Neutrophil (primary cell): ENCODE measurements around the gene RNF113B.

Experiments
- H3K27ac ChIP-seq: fragments of 200-600 bp; sonication (generic); 2 replicates; pipeline ENCODE4 v1.5.1; 2016; ENCODE audit warnings: mild to moderate bottlenecking, moderate library complexity
- H3K27me3 ChIP-seq: fragments of 200-600 bp; sonication (generic); 2 replicates; pipeline ENCODE4 v1.6.0; 2016; ENCODE audit warnings: mild to moderate bottlenecking
- H3K36me3 ChIP-seq: fragments of 200-600 bp; sonication (generic); 2 replicates; pipeline ENCODE4 v1.5.1; 2017
- H3K4me1 ChIP-seq, 2 experiments: fragments of 200-600 bp in 1 of 2; sonication (generic) in 1 of 2; 1 replicate in 1 of 2; 2 replicates in 1 of 2; pipeline versions ENCODE4 v1.5.1 to v1.6.1; 2013 to 2016; ENCODE audit warnings: low read depth in 1 of 2, low read length in 1 of 2, mild to moderate bottlenecking in 1 of 2, moderate library complexity in 1 of 2; ENCODE audit not compliant: control insufficient read depth in 1 of 2, insufficient read depth in 1 of 2
- H3K4me3 ChIP-seq, 2 experiments: fragments of 200-600 bp in 1 of 2; sonication (generic) in 1 of 2; 1 replicate in 1 of 2; 2 replicates in 1 of 2; pipeline ENCODE4 v1.5.1; 2013 to 2016; ENCODE audit warnings: low read depth in 1 of 2, low read length in 1 of 2, mild to moderate bottlenecking in 1 of 2, moderate library complexity in 1 of 2
- H3K9me3 ChIP-seq: fragments of 200-600 bp; sonication (generic); 2 replicates; pipeline ENCODE4 v1.5.1; 2016
- TF ChIP-seq, protein P1 (sequence below): fragments of 200-600 bp; sonication (generic); IDR thresholded peaks from 2 replicates; pipeline ENCODE4 v1.5.1; 2016; ENCODE audit warnings: antibody characterized with exemption

Gene RNF113B

DNA sequence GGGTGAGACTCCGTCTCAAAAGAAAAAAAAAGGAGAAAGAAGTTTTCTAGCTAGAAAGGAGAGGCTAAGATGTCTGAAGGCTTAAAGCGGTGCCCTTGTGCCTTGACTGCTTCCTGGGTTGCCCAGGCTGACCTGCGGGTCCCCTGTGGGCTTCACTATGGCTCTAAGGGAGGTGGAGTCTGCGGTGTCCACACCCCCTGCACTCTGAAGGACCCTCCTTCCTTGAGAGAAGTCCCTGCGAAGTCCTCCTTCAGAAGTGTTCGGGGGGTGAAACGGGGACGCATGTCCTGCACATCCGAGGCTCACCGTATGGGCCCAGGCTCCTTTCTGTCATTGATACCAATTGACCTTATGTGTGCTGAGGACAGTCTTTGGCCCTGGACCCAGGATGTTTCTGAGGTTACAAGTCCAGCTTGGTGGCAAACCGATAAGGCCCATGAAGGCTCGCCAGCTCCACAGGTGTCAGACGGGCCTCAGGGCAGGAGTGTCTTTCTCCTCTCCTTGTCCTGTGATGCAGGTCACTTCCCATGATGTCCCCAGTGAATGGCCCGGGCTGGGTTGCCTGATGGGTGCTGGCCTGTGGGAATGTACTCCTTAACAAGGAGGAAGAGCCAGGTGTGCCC lies 11.6 kb upstream of the RNF113B start:
- Histone ChIP-seq H3K27me3 (no peaks in the 10 kb centered on the region), H3K9me3 (no peaks in the 10 kb centered on the region), H3K36me3 (no peaks in the 10 kb centered on the region), H3K4me1 (no peaks in the 10 kb centered on the region), H3K27ac (no peak overlapping the region), H3K4me3 (no peak overlapping the region)
- TF ChIP-seq, protein P1, sequence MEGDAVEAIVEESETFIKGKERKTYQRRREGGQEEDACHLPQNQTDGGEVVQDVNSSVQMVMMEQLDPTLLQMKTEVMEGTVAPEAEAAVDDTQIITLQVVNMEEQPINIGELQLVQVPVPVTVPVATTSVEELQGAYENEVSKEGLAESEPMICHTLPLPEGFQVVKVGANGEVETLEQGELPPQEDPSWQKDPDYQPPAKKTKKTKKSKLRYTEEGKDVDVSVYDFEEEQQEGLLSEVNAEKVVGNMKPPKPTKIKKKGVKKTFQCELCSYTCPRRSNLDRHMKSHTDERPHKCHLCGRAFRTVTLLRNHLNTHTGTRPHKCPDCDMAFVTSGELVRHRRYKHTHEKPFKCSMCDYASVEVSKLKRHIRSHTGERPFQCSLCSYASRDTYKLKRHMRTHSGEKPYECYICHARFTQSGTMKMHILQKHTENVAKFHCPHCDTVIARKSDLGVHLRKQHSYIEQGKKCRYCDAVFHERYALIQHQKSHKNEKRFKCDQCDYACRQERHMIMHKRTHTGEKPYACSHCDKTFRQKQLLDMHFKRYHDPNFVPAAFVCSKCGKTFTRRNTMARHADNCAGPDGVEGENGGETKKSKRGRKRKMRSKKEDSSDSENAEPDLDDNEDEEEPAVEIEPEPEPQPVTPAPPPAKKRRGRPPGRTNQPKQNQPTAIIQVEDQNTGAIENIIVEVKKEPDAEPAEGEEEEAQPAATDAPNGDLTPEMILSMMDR = no peak

DNA sequence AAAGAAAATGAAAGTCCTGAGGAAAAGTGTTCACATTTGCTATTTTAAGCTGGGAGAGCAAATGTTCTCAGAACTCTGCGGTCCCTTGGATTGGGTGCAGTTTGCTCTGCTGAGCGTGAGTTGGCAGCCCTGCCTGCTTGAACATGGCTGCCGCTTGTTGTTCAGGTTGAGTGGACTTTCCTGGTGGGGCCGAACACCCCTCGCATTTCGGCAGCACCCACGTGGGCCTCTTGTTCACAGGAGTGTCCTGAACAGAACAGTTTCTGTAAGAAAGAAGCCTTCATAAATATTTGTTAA lies 10.8 kb upstream of the RNF113B start:
- Histone ChIP-seq H3K4me1 (no peaks in the 10 kb centered on the region), H3K27me3 (no peaks in the 10 kb centered on the region), H3K9me3 (no peaks in the 10 kb centered on the region), H3K27ac (no peak overlapping the region), H3K36me3 (no peaks in the 10 kb centered on the region), H3K4me3 (no peak overlapping the region)
- TF ChIP-seq, protein P1 = no peak

DNA sequence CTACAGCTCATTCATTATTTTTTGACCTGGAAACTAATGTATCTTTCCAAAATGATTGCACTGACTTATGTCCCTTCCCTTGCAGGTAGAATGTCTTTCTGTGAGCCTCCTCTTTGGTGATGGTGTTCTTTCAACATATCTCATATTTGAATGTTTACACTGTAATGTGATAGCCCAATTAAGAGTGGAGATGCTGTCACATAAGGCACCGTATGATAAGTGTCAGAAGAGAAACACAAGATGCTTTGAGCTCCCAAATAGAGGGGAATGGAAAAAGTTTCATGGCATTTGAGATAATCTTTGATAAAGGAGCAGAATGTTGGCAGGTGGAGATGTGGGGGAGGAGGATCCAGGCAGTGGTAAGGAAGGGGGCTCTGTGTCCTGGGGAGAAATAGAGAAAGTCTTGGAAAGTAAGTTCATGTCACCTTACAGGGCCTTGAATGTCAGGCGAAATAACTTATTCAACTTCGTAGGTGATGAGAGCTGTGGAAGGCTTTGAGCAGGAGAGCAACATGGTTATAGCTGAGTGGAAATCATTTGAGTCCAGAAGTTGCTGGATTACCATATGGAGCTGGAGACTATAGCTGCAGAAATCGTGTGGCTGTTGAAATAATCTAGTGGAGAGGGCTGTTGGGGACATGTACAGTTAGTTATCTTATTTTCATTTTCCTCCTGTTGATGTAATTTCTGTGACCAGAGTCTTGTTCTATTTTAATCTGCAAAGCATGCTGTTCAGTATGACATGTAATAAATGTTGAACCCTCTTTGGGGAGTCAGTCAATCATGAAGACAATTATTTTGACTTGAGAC lies 10.3 kb upstream of the RNF113B start:
- Histone ChIP-seq H3K27me3 (no peaks in the 10 kb centered on the region), H3K4me3 (no peak overlapping the region), H3K27ac (no peak overlapping the region), H3K9me3 (no peaks in the 10 kb centered on the region), H3K36me3 (no peaks in the 10 kb centered on the region), H3K4me1 (no peaks in the 10 kb centered on the region)
- TF ChIP-seq, protein P1 = no peak

DNA sequence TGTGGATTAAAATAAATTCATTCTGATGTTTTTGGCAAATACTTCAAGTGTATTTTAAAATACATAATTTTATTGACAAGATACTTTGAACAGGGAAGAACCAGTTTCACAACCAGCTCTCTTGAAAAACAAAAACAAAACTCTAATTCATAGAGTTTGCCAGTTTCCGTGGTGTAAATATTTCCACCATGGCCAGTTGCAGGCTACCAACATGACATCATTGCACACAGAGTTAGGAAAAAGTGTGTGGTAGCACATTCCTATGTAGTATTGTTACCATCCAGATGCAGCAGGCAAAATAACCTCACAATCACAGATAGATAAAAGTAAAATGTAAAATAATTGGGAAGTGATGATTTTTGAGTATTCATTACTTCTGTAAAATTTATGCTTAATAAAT lies 7.7 kb upstream of the RNF113B start:
- H3K9me3 ChIP-seq = no peaks in the 10 kb centered on the region
- H3K4me1 ChIP-seq = no peaks in the 10 kb centered on the region
- H3K27me3 ChIP-seq = no peaks in the 10 kb centered on the region
- no peak overlapping the region for H3K27ac ChIP-seq
- TF ChIP-seq, protein P1 = no peak
- H3K4me3 ChIP-seq = no peak overlapping the region
- no peaks in the 10 kb centered on the region for H3K36me3 ChIP-seq

DNA sequence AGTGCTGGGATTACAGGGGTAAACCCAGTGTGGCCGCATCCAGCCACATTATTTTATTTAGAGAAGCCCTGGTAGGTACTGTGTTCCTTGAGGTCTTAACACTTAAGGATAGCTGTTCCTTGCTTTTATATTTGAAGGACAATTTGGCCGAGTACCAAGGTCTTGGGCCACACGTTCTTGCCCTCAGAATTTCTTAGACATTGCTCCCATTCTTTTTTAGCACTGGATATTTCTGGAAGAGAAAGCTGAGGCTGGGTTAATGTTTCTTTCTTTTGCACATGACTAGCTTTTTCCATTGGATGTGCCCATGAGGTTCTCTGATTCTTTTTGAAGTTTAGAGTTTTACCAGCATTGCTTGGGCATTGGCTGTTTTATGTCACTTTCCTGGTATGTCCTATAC lies 5.5 kb upstream of the RNF113B start:
- H3K4me1 ChIP-seq = no peaks in the 10 kb centered on the region
- TF ChIP-seq, protein P1 = no peak

More for the DNA sequence above, 5.5 kb upstream of the RNF113B start:
- Histone ChIP-seq H3K27me3 (no peaks in the 10 kb centered on the region), H3K36me3 (no peaks in the 10 kb centered on the region), H3K4me3 (no peak overlapping the region), H3K27ac (no peak overlapping the region), H3K9me3 (no peaks in the 10 kb centered on the region)
